ENCODE data around the gene TGM5.

Gene TGM5

DNA sequence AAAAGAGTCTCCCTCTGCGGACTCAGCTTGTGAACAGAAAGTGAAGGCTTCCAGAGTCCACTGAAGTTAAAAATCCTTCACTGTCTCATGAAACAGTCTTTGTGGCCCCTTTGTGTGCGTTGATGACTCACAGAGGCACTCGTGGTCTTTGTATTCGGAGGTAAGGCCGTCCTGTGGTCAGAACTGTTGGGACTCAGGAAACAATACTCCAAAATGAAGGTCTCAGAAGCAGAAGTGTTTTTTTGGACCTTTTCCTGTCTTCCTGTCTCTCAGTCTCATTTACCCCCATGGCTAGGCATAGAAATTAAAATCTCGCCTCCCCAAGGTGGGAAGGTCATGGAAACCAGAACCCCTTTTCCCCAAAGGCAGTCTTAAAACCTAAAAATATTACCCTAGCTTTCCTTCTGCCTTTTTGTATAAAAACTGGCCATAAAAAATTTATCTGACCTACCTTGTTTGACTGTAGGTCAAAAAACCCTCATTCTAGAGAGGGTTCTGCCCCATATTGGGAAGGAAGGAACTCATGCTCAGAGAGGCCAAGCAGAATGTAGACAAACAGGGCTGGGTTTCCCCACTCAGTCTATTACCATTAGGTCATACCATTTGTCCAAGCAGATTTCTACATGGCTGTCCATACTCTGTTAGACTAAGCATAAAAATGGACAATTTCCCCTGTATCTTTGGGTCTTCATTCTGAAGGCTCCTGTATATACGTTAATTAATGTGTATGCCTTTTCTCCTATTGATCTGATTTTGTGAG, 26.8 kb downstream of the TGM5 start:
- no peak overlapping the region for H3K27ac ChIP-seq
- H3K4me3 ChIP-seq (ENCODE audit: low read depth, low read length): no peak overlapping the region
- no peak for DNase-seq
- H3K9me3 ChIP-seq (ENCODE audit: severe bottlenecking): no peaks in the 10 kb centered on the region
- no peaks in the 10 kb centered on the region for H3K36me3 ChIP-seq
- no peaks in the 10 kb centered on the region for H3K27me3 ChIP-seq (ENCODE audit: insufficient read depth, low read depth, severe bottlenecking)
- no peak for TF ChIP-seq CTCF (IDR thresholded peaks at IDR 0.05; ENCODE audit: low read depth, low read length)

GRCh38 chr15:43238671-43239131, 28.0 kb downstream of the TGM5 start:
- Histone ChIP-seq H3K9me3 (ENCODE audit: severe bottlenecking) (no peaks in the 10 kb centered on the region), H3K4me3 (ENCODE audit: low read depth, low read length) (no peak overlapping the region), H3K36me3 (no peaks in the 10 kb centered on the region), H3K27ac (no peak overlapping the region), H3K27me3 (ENCODE audit: insufficient read depth, low read depth, severe bottlenecking) (no peaks in the 10 kb centered on the region)
- no peak for DNase-seq
- no peak for TF ChIP-seq CTCF (IDR thresholded peaks at IDR 0.05; ENCODE audit: low read depth, low read length)

- Histone ChIP-seq H3K4me3 (ENCODE audit: low read depth, low read length) (no peak overlapping the region), H3K36me3 (no peaks in the 10 kb centered on the region), H3K9me3 (ENCODE audit: severe bottlenecking) (no peaks in the 10 kb centered on the region), H3K27ac (no peak overlapping the region), H3K27me3 (ENCODE audit: insufficient read depth, low read depth, severe bottlenecking) (no peaks in the 10 kb centered on the region)
- TF ChIP-seq CTCF (IDR thresholded peaks at IDR 0.05; ENCODE audit: low read depth, low read length): no peak
- DNase-seq: no peak
Measured at GRCh38 chr15:43237842-43238470, 28.8 kb downstream of the TGM5 start.

DNA sequence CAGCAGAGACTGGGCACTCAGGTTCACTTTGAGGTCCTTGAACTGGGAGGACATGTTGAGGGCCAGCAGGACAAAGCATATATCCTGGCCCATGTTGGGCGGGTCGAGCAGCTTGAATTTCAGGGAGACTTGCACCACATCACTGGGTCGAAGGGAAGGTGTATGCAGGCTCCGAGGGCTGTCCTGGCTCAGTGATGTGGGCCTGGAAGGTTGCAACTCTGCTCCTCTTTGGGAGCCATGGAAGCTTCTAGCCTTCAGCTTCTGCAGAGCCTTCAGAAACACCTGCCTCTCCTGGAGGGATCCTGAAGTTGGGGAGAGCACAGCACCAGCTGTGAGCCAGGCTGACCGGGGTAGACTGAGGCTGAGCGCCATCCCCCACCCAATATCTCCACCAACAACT, 31.2 kb downstream of the TGM5 start:
- H3K36me3 ChIP-seq: no peaks in the 10 kb centered on the region
- H3K27ac ChIP-seq: no peak overlapping the region
- no peaks in the 10 kb centered on the region for H3K27me3 ChIP-seq (ENCODE audit: insufficient read depth, low read depth, severe bottlenecking)
- no peak overlapping the region for H3K4me3 ChIP-seq (ENCODE audit: low read depth, low read length)
- no peak for TF ChIP-seq CTCF (IDR thresholded peaks at IDR 0.05; ENCODE audit: low read depth, low read length)
- DNase-seq: no peak
- H3K9me3 ChIP-seq (ENCODE audit: severe bottlenecking): no peaks in the 10 kb centered on the region

GRCh38 chr15:43232289-43232874, 34.3 kb downstream of the TGM5 start:
- Histone ChIP-seq H3K9me3 (ENCODE audit: severe bottlenecking) (no peaks in the 10 kb centered on the region), H3K27me3 (ENCODE audit: insufficient read depth, low read depth, severe bottlenecking) (no peaks in the 10 kb centered on the region), H3K27ac (no peak overlapping the region), H3K4me3 (ENCODE audit: low read depth, low read length) (no peak overlapping the region), H3K36me3 (no peaks in the 10 kb centered on the region)
- no peak for DNase-seq
- TF ChIP-seq CTCF (IDR thresholded peaks at IDR 0.05; ENCODE audit: low read depth, low read length): no peak
